H9 (cell line): ENCODE results near the gene FZD10. TPM values are rescaled to one million over a fixed set of nuclear protein-coding genes. Genes with fewer than 3 reads are reported as not detected.
A peak's percentile ranks its signal among the peaks of the same experiment; 100 is the strongest.

Experiments
- DNase-seq: peaks from one replicate; pipeline ENCODE4 v3.0.0-alpha.2; 2017
- H2AFZ ChIP-seq: one replicate; pipeline ENCODE4 v1.6.1; 2013; ENCODE audit warnings: mild to moderate bottlenecking, low read length, control low read depth, moderate library complexity
- H2AK5ac ChIP-seq: 2 replicates; pipeline ENCODE4 v1.6.1; 2013; ENCODE audit warnings: low read length, control low read depth, mixed read lengths; ENCODE audit not compliant: insufficient read length
- H2BK120ac ChIP-seq: one replicate; pipeline ENCODE4 v1.6.1; 2013; ENCODE audit warnings: low read depth, mild to moderate bottlenecking, low read length, control low read depth, inconsistent platforms; ENCODE audit not compliant: poor library complexity, severe bottlenecking
- H2BK12ac ChIP-seq: 2 replicates; pipeline ENCODE4 v1.6.1; 2013; ENCODE audit warnings: low read length, control low read depth, mixed read lengths, low read depth; ENCODE audit not compliant: insufficient read length
- H2BK15ac ChIP-seq: 2 replicates; pipeline ENCODE4 v1.6.1; 2013; ENCODE audit warnings: low read depth, low read length, control low read depth
- H2BK20ac ChIP-seq: one replicate; pipeline ENCODE4 v1.6.1; 2013; ENCODE audit warnings: low read depth, mild to moderate bottlenecking, low read length, control low read depth, inconsistent platforms; ENCODE audit not compliant: poor library complexity, severe bottlenecking
- H2BK5ac ChIP-seq: 2 replicates; pipeline ENCODE4 v1.6.1; 2013; ENCODE audit warnings: low read length, control low read depth, mixed read lengths; ENCODE audit not compliant: insufficient read length
- H3K14ac ChIP-seq: 2 replicates; pipeline ENCODE4 v1.6.1; 2013; ENCODE audit warnings: low read length, control low read depth; ENCODE audit not compliant: insufficient read depth
- H3K18ac ChIP-seq: 2 replicates; pipeline ENCODE4 v1.6.1; 2013; ENCODE audit warnings: low read depth, mild to moderate bottlenecking, mixed read lengths, low read length, control low read depth; ENCODE audit not compliant: insufficient read length
- H3K23ac ChIP-seq: 2 replicates; pipeline ENCODE4 v1.6.1; 2013; ENCODE audit warnings: low read length, control low read depth, mixed read lengths, low read depth; ENCODE audit not compliant: insufficient read length
- H3K23me2 ChIP-seq: 2 replicates; pipeline ENCODE4 v1.6.1; 2013; ENCODE audit warnings: low read depth, mild to moderate bottlenecking, mixed read lengths, low read length, control low read depth; ENCODE audit not compliant: insufficient read length, poor library complexity, severe bottlenecking
- H3K27ac ChIP-seq: 2 replicates; pipeline ENCODE4 v1.5.1; 2013; ENCODE audit warnings: low read length, control low read depth, mixed read lengths, low read depth; ENCODE audit not compliant: insufficient read length
- H3K27me3 ChIP-seq: 2 replicates; pipeline ENCODE4 v1.6.1; 2013; ENCODE audit warnings: low read length, control low read depth, inconsistent platforms; ENCODE audit not compliant: insufficient read depth
- H3K4ac ChIP-seq: 2 replicates; pipeline ENCODE4 v1.6.1; 2013; ENCODE audit warnings: low read depth, mild to moderate bottlenecking, control low read depth, inconsistent platforms, low read length, moderate library complexity
- H3K4me1 ChIP-seq: 2 replicates; pipeline ENCODE4 v1.6.1; 2013; ENCODE audit warnings: low read length, control low read depth, inconsistent platforms; ENCODE audit not compliant: insufficient read depth
- H3K4me2 ChIP-seq: 2 replicates; pipeline ENCODE4 v1.6.1; 2013; ENCODE audit warnings: low read length, control low read depth, mixed read lengths; ENCODE audit not compliant: insufficient read length, insufficient read depth
- H3K56ac ChIP-seq: 2 replicates; pipeline ENCODE4 v1.6.1; 2013; ENCODE audit warnings: low read depth, mild to moderate bottlenecking, mixed read lengths, low read length, control low read depth; ENCODE audit not compliant: insufficient read length
- H3K79me1 ChIP-seq: 2 replicates; pipeline ENCODE4 v1.6.1; 2013; ENCODE audit warnings: low read depth, mild to moderate bottlenecking, moderate library complexity, low read length, control low read depth, inconsistent platforms; ENCODE audit not compliant: insufficient read depth, poor library complexity, severe bottlenecking
- H3K79me2 ChIP-seq: 2 replicates; pipeline ENCODE4 v1.6.1; 2013; ENCODE audit warnings: low read length, control low read depth, inconsistent platforms; ENCODE audit not compliant: insufficient read depth
- H3K9ac ChIP-seq: 2 replicates; pipeline ENCODE4 v1.6.1; 2013; ENCODE audit warnings: low read length, control low read depth, mixed read lengths; ENCODE audit not compliant: insufficient read length; ENCODE audit errors: extremely low read depth
- H3K9me3 ChIP-seq: one replicate; pipeline ENCODE4 v1.6.1; 2013; ENCODE audit warnings: low read depth, low read length, inconsistent platforms; ENCODE audit not compliant: control insufficient read depth
- H3T11ph ChIP-seq: one replicate; pipeline ENCODE4 v1.6.1; 2013; ENCODE audit warnings: mild to moderate bottlenecking, low read length, control low read depth, inconsistent platforms
- H4K20me1 ChIP-seq: one replicate; pipeline ENCODE4 v1.6.1; 2013; ENCODE audit not compliant: control insufficient read depth, insufficient read length, insufficient read depth
- H4K5ac ChIP-seq: 2 replicates; pipeline ENCODE4 v1.6.1; 2013; ENCODE audit warnings: low read depth, mild to moderate bottlenecking, mixed read lengths, low read length, control low read depth; ENCODE audit not compliant: insufficient read length
- H4K8ac ChIP-seq: replicated peaks from 2 replicates; pipeline ENCODE4 v1.6.1; 2013; ENCODE audit warnings: low read length, control low read depth, mixed read lengths, low read depth; ENCODE audit not compliant: insufficient read length
- H4K91ac ChIP-seq: 2 replicates; pipeline ENCODE4 v1.6.1; 2013; ENCODE audit warnings: low read depth, mild to moderate bottlenecking, moderate library complexity, mixed read lengths, low read length, control low read depth; ENCODE audit not compliant: insufficient read length
- H3K27ac Mint-ChIP-seq, 3 experiments: 2 replicates in 2 of 3; 3 replicates in 1 of 3; pipeline ENCODE4 v1.8.0; 2020 to 2021; ENCODE audit warnings: mixed read lengths in 3 of 3, mild to moderate bottlenecking in 1 of 3, moderate library complexity in 1 of 3
- H3K27me3 Mint-ChIP-seq: 2 replicates; pipeline ENCODE4 v1.8.0; 2021; ENCODE audit warnings: low read depth, mild to moderate bottlenecking, moderate library complexity, mixed read lengths
- H3K36me3 Mint-ChIP-seq, 3 experiments: 2 replicates in 2 of 3; 3 replicates in 1 of 3; pipeline ENCODE4 v1.8.0; 2020 to 2021; ENCODE audit warnings: low read depth in 3 of 3, mixed read lengths in 3 of 3; ENCODE audit not compliant: insufficient read depth in 1 of 3
- H3K4me1 Mint-ChIP-seq, 2 experiments: 2 replicates each; pipeline ENCODE4 v1.8.0; 2020; ENCODE audit warnings: mixed read lengths in 2 of 2
- H3K4me3 Mint-ChIP-seq, 2 experiments: 2 replicates in 1 of 2; 3 replicates in 1 of 2; pipeline ENCODE4 v1.8.0; 2020 to 2021; ENCODE audit warnings: mild to moderate bottlenecking in 2 of 2, mixed read lengths in 2 of 2, moderate library complexity in 1 of 2
- H3K9me3 Mint-ChIP-seq, 2 experiments: 2 replicates in 1 of 2; 3 replicates in 1 of 2; pipeline ENCODE4 v1.8.0; 2020; ENCODE audit warnings: mild to moderate bottlenecking in 2 of 2, mixed read lengths in 2 of 2, moderate library complexity in 1 of 2
- CTCF ChIP-seq: fragments of 200-600 bp; sonication (generic); conservative IDR thresholded peaks from 3 replicates; pipeline ENCODE4 v1.8.0; 2021; ENCODE audit warnings: antibody characterized with exemption, mild to moderate bottlenecking
- WGBS: extraction: QIAGEN DNeasy Blood & Tissue Kit; methylation state at CpG from one replicate; pipeline ENCODE4 v1.1.7; 2013; ENCODE audit warnings: missing lambda C conversion rate, low lambda C conversion rate, mixed read lengths; ENCODE audit not compliant: insufficient read length; ENCODE audit errors: extremely low coverage; 5-methylcytosine and 5-hydroxymethylcytosine counted together
- total RNA-seq: library from RNA; stranded (reverse); gene quantifications from 2 replicates; pipeline ENCODE4 v1.2.1, GENCODE V29; 2021

Gene FZD10
- total RNA-seq, 1 experiment from 2014 or later, result 1.0 TPM

DNA sequence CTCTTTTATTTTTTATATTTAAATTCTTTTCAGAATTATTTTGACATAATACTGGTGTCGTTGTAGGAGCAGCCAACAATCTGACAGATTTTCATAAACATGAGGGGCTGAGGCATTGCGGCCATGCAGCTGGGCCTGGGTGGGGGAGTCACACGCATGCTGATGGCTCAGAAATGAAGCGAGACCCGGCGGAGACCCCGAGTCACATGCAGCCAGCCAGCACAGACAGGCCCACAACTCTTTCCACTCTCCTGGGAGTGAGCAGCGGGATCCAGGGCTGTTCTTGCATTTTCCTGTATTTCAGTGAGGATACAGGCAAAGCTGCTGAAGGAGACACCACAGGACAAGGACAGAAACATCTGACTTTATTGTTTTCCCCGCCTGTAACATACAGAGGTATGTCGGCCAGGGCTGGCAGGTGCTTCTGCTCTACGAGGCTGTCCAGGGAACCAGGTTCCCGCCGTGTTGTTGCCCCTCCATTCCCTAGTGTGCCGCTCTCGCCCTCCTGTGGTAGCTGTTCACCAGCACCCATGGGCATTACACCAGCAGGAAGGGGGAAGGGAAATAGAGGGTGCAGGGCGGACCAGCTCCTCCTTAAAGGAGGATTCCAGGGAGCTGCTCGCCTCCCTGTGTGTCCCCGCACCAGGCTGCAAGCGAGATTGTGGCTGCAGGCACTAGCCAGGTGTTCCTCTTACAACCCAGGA lies 30.5 kb downstream of the FZD10 start:
- peak; percentile 53 for TF ChIP-seq CTCF
- H3K4me3 Mint-ChIP-seq, result no peak overlapping the region
- Histone ChIP-seq H4K5ac (no peak overlapping the region), H3K14ac (no peak overlapping the region), H3K9me3 (no peaks in the 10 kb centered on the region), H2AK5ac (no peak overlapping the region), H3K4me2 (no peak overlapping the region), H3K56ac (no peak overlapping the region), H3K27me3 (no peaks in the 10 kb centered on the region), H2BK5ac (no peak overlapping the region), H3T11ph (no peak overlapping the region), H2AFZ (no peak overlapping the region), H2BK15ac (no peak overlapping the region), H3K23me2 (no peaks in the 10 kb centered on the region), H3K23ac (no peak overlapping the region), H4K8ac (no peak overlapping the region), H3K79me2 (no peaks in the 10 kb centered on the region), H3K27ac (no peak overlapping the region), H2BK20ac (no peak overlapping the region), H4K20me1 (no peaks in the 10 kb centered on the region), H2BK120ac (no peak overlapping the region), H3K4ac (no peak overlapping the region), H3K9ac (no peak overlapping the region), H3K4me1 (no peaks in the 10 kb centered on the region; the same call in 1 of the 2 replicates), H4K91ac (no peak overlapping the region), H3K18ac (no peak overlapping the region), H2BK12ac (no peak overlapping the region), H3K79me1 (no peaks in the 10 kb centered on the region)
- peaks cover 67% of the 10 kb centered on the region for H3K27me3 Mint-ChIP-seq
- H3K9me3 Mint-ChIP-seq, result no peaks in the 10 kb centered on the region; a peak in 2 of 5 replicates
- no CpG with 5 or more reads among the region's 19 CpGs for WGBS
- peaks cover 7% of the 10 kb centered on the region in 2 experiments for H3K4me1 Mint-ChIP-seq
- no peak overlapping the region for H3K27ac Mint-ChIP-seq
- no peaks in the 10 kb centered on the region for H3K36me3 Mint-ChIP-seq
- peak; percentile 69 for DNase-seq
